Kidney epithelial cell (primary cell): ENCODE data around the gene NHERF2. TPM values are rescaled to one million over a fixed set of nuclear protein-coding genes. Genes with fewer than 3 reads are reported as not detected.

Source experiments
- DNase-seq: peaks from one replicate; pipeline ENCODE4 v3.0.0-alpha.2; 2010; ENCODE audit warnings: low read depth
- H3K27me3 ChIP-seq: 2 replicates; pipeline ENCODE4 v1.6.0; 2011; ENCODE audit warnings: low read length; ENCODE audit not compliant: control insufficient read depth, insufficient read depth
- H3K36me3 ChIP-seq: 2 replicates; pipeline ENCODE4 v1.5.1; 2011; ENCODE audit warnings: low read length; ENCODE audit not compliant: control insufficient read depth, insufficient read depth
- H3K4me3 ChIP-seq: 2 replicates; pipeline ENCODE4 v1.5.1; 2011; ENCODE audit warnings: low read depth, mild to moderate bottlenecking, control low read depth, low read length
- CTCF ChIP-seq: IDR thresholded peaks from 2 replicates; pipeline ENCODE4 v1.5.1; 2011; ENCODE audit warnings: mild to moderate bottlenecking, moderate library complexity, low read length, control low read depth, inconsistent platforms; ENCODE audit not compliant: insufficient read depth, poor library complexity, severe bottlenecking
- total RNA-seq: library from RNA; depleted of rRNA; stranded (reverse); fragments of >200 nt; gene quantifications from 2 replicates; pipeline ENCODE4 v1.2.3, GENCODE V29; 2015

NHERF2 gene
- total RNA-seq, 1 donor from 2014 or later = 27.5 TPM

- Histone ChIP-seq H3K4me3 (no peak overlapping the region), H3K36me3 (peaks cover 4% of the 10 kb centered on the region), H3K27me3 (peaks cover 56% of the 10 kb centered on the region)
- TF ChIP-seq CTCF = no peak
- no peak for DNase-seq
Measured at GRCh38 chr16:1980030-1980769, 46.5 kb upstream of the NHERF2 start.

- Histone ChIP-seq H3K27me3 (peaks cover 56% of the 10 kb centered on the region), H3K4me3 (no peak overlapping the region), H3K36me3 (peaks cover 4% of the 10 kb centered on the region)
- TF ChIP-seq CTCF = no peak
- no peak for DNase-seq
Measured at GRCh38 chr16:1980770-1981087, 46.0 kb upstream of the NHERF2 start.

- TF ChIP-seq CTCF = no peak
- DNase-seq = no peak
- H3K4me3 ChIP-seq = no peak within 1 kb of the TSS
- peaks cover 7% of the 10 kb centered on the region for H3K36me3 ChIP-seq
- peaks cover 56% of the 10 kb centered on the region for H3K27me3 ChIP-seq
Measured at GRCh38 chr16:1981398-1981836, 45.3 kb upstream of the NHERF2 start, which contains the start of gene NOXO1. Gene NOXO1 (minus strand): TSS chr16:1981469. CDS start chr16:1981179, 290 bp downstream.

GRCh38 chr16:1982013-1982433 lies 44.7 kb upstream of the NHERF2 start:
- DNase-seq = no peak
- no peak for TF ChIP-seq CTCF
- Histone ChIP-seq H3K27me3 (peaks cover 56% of the 10 kb centered on the region), H3K4me3 (no peak overlapping the region), H3K36me3 (peaks cover 6% of the 10 kb centered on the region)

GRCh38 chr16:1982991-1983543 lies 43.6 kb upstream of the NHERF2 start:
- DNase-seq = no peak
- TF ChIP-seq CTCF = peak; percentile 28
- H3K36me3 ChIP-seq = peaks cover 6% of the 10 kb centered on the region
- H3K4me3 ChIP-seq = peak overlapping the region; percentile 50
- peaks cover 56% of the 10 kb centered on the region for H3K27me3 ChIP-seq
